ENCODE measurements around the gene CSNK1G2. TPM values are rescaled to one million over a fixed set of nuclear protein-coding genes. Genes with fewer than 3 reads are reported as not detected.

Gene CSNK1G2
- total and polyA plus RNA-seq, 2 of the 13 experiments (the other 11 are each of a cell fraction or from before 2014, with no cell fraction given) = 53.8 to 72.5 TPM

GRCh38 chr19:1942078-1942933, 1.3 kb downstream of the CSNK1G2 start (continued):
- TF ChIP-seq GMEB1 (CRISPR knock-in tag; IDR thresholded peaks at IDR 0.05; ENCODE audit: borderline replicate concordance) (no peak), ESRRA (CRISPR knock-in tag; IDR thresholded peaks at IDR 0.05; ENCODE audit: low read depth) (no peak), IRF2 (CRISPR knock-in tag; IDR thresholded peaks at IDR 0.05) (peak; percentile 57; the same call in 1 of the 2 replicates), ZBTB37 (CRISPR knock-in tag; IDR thresholded peaks at IDR 0.05) (no peak), ZGPAT (CRISPR knock-in tag; IDR thresholded peaks at IDR 0.05) (peak; percentile 48; the same call in 1 of the 2 replicates), ZZZ3 (CRISPR knock-in tag; IDR thresholded peaks at IDR 0.05; ENCODE audit: borderline replicate concordance) (0 out of 2 replicates have a peak, but pooled peaks have one; percentile 43), FOSL2 (CRISPR knock-in tag; IDR thresholded peaks at IDR 0.05) (peak; percentile 25; the same call in 1 of the 2 replicates), ZC3H13 (CRISPR knock-in tag; IDR thresholded peaks at IDR 0.05) (no peak), ZNF326 (CRISPR knock-in tag; IDR thresholded peaks at IDR 0.05; ENCODE audit: borderline replicate concordance) (no peak), MYC (CRISPR knock-in tag; IDR thresholded peaks at IDR 0.05; ENCODE audit: borderline replicate concordance) (peak; percentile 60; the same call in 1 of the 2 replicates), REPIN1 (CRISPR knock-in tag; IDR thresholded peaks at IDR 0.05; ENCODE audit: borderline replicate concordance, low read depth) (no peak), CSRNP2 (CRISPR knock-in tag; conservative IDR thresholded peaks at IDR 0.05; ENCODE audit: low read depth) (no peak), POLR2A (IDR thresholded peaks at IDR 0.05; ENCODE audit: insufficient read depth in 1 of 2, low read depth in 2 of 2, low read length in 2 of 2) (0 out of 4 replicates have a peak, but pooled peaks of 1 of the 2 experiments have one; percentile 22), ZNF674 (CRISPR knock-in tag; IDR thresholded peaks at IDR 0.05; ENCODE audit: low read depth) (no peak), GTF3A (CRISPR knock-in tag; conservative IDR thresholded peaks at IDR 0.05) (no peak), ZFP91 (CRISPR knock-in tag; IDR thresholded peaks at IDR 0.05; ENCODE audit: borderline replicate concordance) (peak; percentile 48; the same call in 1 of the 2 replicates), GATAD2A (CRISPR knock-in tag; IDR thresholded peaks at IDR 0.05) (peak; percentile 41; the same call in 1 of the 2 replicates)
